Keratinocyte (primary cell): ENCODE results near the gene UNKL. TPM values are rescaled to one million over a fixed set of nuclear protein-coding genes. Genes with fewer than 3 reads are reported as not detected.

ENCODE experiments used
- DNase-seq: peaks from one replicate; pipeline ENCODE4 v3.0.0-alpha.2; 2011; ENCODE audit warnings: low read depth, missing footprints, low spot score
- FAIRE-seq: peaks from 2 replicates; lab custom pipeline; 2011; peaks lifted over from hg19 to GRCh38; lab: Jason Lieb, UNC
- H2AFZ ChIP-seq: 2 replicates; pipeline ENCODE4 v1.6.0; 2012; ENCODE audit warnings: low read length, control low read depth, inconsistent platforms; ENCODE audit not compliant: control insufficient read depth
- H3K27ac ChIP-seq: 2 replicates; pipeline ENCODE4 v1.5.1; 2011; ENCODE audit warnings: low read length; ENCODE audit not compliant: control insufficient read depth, insufficient read depth
- H3K27me3 ChIP-seq: 3 replicates; pipeline ENCODE4 v1.6.0; 2011; ENCODE audit warnings: low read length; ENCODE audit not compliant: control insufficient read depth, insufficient read depth; ENCODE audit errors: extremely low read depth
- H3K36me3 ChIP-seq, 2 experiments: 2 replicates in 1 of 2; 3 replicates in 1 of 2; pipeline ENCODE4 v1.5.1; 2011; ENCODE audit warnings: low read length in 2 of 2, mild to moderate bottlenecking in 1 of 2; ENCODE audit not compliant: control insufficient read depth in 2 of 2, insufficient read depth in 2 of 2; ENCODE audit errors: extremely low read depth in 1 of 2
- H3K4me1 ChIP-seq: 3 replicates; pipeline ENCODE4 v1.5.1; 2011; ENCODE audit warnings: low read length; ENCODE audit not compliant: control insufficient read depth, insufficient read depth; ENCODE audit errors: extremely low read depth
- H3K4me2 ChIP-seq: 3 replicates; pipeline ENCODE4 v1.6.0; 2011; ENCODE audit warnings: low read depth, low read length; ENCODE audit not compliant: control insufficient read depth, insufficient read depth; ENCODE audit errors: extremely low read depth
- H3K4me3 ChIP-seq, 3 experiments: fragments of 200-600 bp in 1 of 3; sonication (generic) in 1 of 3; 2 replicates in 2 of 3; 3 replicates in 1 of 3; pipeline ENCODE4 v1.5.1; 2011 to 2016; ENCODE audit warnings: low read length in 3 of 3, mild to moderate bottlenecking in 3 of 3, control low read depth in 2 of 3, inconsistent platforms in 1 of 3, low read depth in 1 of 3, mixed read lengths in 1 of 3, mixed run types in 1 of 3, moderate library complexity in 1 of 3; ENCODE audit not compliant: control insufficient read depth in 2 of 3, insufficient read depth in 2 of 3; ENCODE audit errors: extremely low read depth in 1 of 3
- H3K79me2 ChIP-seq: 2 replicates; pipeline ENCODE4 v1.6.0; 2012; ENCODE audit warnings: low read length; ENCODE audit not compliant: control insufficient read depth, insufficient read depth
- H3K9ac ChIP-seq: 3 replicates; pipeline ENCODE4 v1.6.0; 2011; ENCODE audit warnings: low read length; ENCODE audit not compliant: control insufficient read depth, insufficient read depth; ENCODE audit errors: extremely low read depth
- H3K9me1 ChIP-seq: 3 replicates; pipeline ENCODE4 v1.6.0; 2011; ENCODE audit warnings: low read length; ENCODE audit not compliant: control insufficient read depth, insufficient read depth; ENCODE audit errors: extremely low read depth
- H3K9me3 ChIP-seq: 2 replicates; pipeline ENCODE4 v1.5.1; 2012; ENCODE audit warnings: low read depth, low read length; ENCODE audit not compliant: control insufficient read depth
- H4K20me1 ChIP-seq: 3 replicates; pipeline ENCODE4 v1.6.0; 2011; ENCODE audit warnings: low read length; ENCODE audit not compliant: control insufficient read depth, insufficient read depth; ENCODE audit errors: extremely low read depth
- CTCF ChIP-seq, 3 experiments: IDR thresholded peaks in 1 of 3; conservative IDR thresholded peaks in 1 of 3; optimal IDR thresholded peaks in 1 of 3; 2 replicates in 2 of 3; 3 replicates in 1 of 3; pipeline versions ENCODE3 to v1.5.1; 2011; ENCODE audit warnings: low read length in 3 of 3, mild to moderate bottlenecking in 3 of 3, moderate library complexity in 2 of 3, control low read depth in 1 of 3, inconsistent platforms in 1 of 3; ENCODE audit not compliant: insufficient read depth in 2 of 3; ENCODE audit errors: extremely low read depth in 1 of 3
- EZH2 ChIP-seq: IDR thresholded peaks from one replicate; pipeline ENCODE4 v1.6.1; 2012; ENCODE audit warnings: inconsistent platforms, mild to moderate bottlenecking, low read length, moderate library complexity
- dilution Hi-C: fragments of 300-500 bp; cut with MboI; formaldehyde crosslinking; loops from one replicate; pipeline ENCODE4 v1.7.0; 2020; ENCODE audit warnings: low sequenced_read_pairs; ENCODE audit not compliant: extremely low pct_ligation_motif_present
- polyA plus RNA-seq, 5 experiments: library from polyadenylated mRNA; depleted of rRNA in 3 of 5; stranded (reverse) in 3 of 5; stranded (forward) in 1 of 5; unstranded in 1 of 5; fragments of >200 nt; gene quantifications; 1 replicate in 1 of 5; 2 replicates in 3 of 5; 3 replicates in 1 of 5; pipeline versions ENCODE4 v1.2.1 to v1.2.3, GENCODE V29; 2011 to 2012; ENCODE audit warnings: missing spikeins in 2 of 5, low read depth in 1 of 5, low replicate concordance in 1 of 5

UNKL gene
- polyA plus RNA-seq, 1 donor (not counting 4 experiments of a cell fraction or from before 2014, with no cell fraction given) = 2.3 TPM

- H3K4me1 ChIP-seq = no peaks in the 10 kb centered on the region
- FAIRE-seq (no peak), DNase-seq (no peak)
- dilution Hi-C loops = no loop called here
- no peak overlapping the region for H3K27ac ChIP-seq
- no peak overlapping the region for H2AFZ ChIP-seq
- H3K9ac ChIP-seq = no peak overlapping the region
- H3K27me3 ChIP-seq = no peaks in the 10 kb centered on the region
- H3K9me3 ChIP-seq = no peaks in the 10 kb centered on the region
- H3K36me3 ChIP-seq = no peaks in the 10 kb centered on the region
- H3K4me3 ChIP-seq = no peak overlapping the region
- H3K79me2 ChIP-seq = no peaks in the 10 kb centered on the region
- no peaks in the 10 kb centered on the region for H3K9me1 ChIP-seq
- TF ChIP-seq CTCF (optimal IDR thresholded peaks at IDR 0.05 in 1 of 3, IDR thresholded peaks at IDR 0.05 in 1 of 3, conservative IDR thresholded peaks at IDR 0.05 in 1 of 3; ENCODE audit: extremely low read depth in 1 of 3, insufficient read depth in 2 of 3, low read length in 3 of 3) (no peak), EZH2 (no peak)
- no peak overlapping the region for H3K4me2 ChIP-seq
- H4K20me1 ChIP-seq = no peaks in the 10 kb centered on the region
Measured at GRCh38 chr16:1438229-1439057, 23.9 kb upstream of the UNKL start.

DNA sequence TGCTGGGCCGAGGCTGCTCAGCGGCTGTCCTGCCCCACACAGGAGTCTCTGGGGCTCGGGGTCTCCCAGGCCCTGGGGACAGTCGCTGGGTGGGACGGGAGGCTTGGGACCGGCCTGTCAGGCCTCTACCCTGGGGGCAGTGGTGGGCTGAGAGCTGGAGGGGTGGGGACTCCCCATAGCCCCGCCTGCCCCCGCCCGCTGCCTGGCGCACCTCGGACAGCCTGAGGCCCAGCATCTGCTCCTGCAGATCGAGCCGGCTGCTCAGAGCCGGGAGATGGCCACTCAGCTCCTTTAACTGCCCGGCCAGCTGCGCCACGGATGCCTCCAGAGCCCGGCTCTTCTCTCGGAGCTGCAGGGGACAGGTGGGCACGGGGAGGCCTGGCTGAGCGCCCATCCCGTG lies 23.1 kb upstream of the UNKL start:
- H3K9me3 ChIP-seq = no peaks in the 10 kb centered on the region
- no peaks in the 10 kb centered on the region for H3K4me1 ChIP-seq
- H3K79me2 ChIP-seq = no peaks in the 10 kb centered on the region
- no peak overlapping the region for H3K9ac ChIP-seq
- H4K20me1 ChIP-seq = no peaks in the 10 kb centered on the region
- H3K9me1 ChIP-seq = no peaks in the 10 kb centered on the region
- no peaks in the 10 kb centered on the region for H3K27me3 ChIP-seq
- no peaks in the 10 kb centered on the region for H3K36me3 ChIP-seq
- TF ChIP-seq CTCF (optimal IDR thresholded peaks at IDR 0.05 in 1 of 3, IDR thresholded peaks at IDR 0.05 in 1 of 3, conservative IDR thresholded peaks at IDR 0.05 in 1 of 3; ENCODE audit: extremely low read depth in 1 of 3, insufficient read depth in 2 of 3, low read length in 3 of 3) = no peak
- no peak for TF ChIP-seq EZH2
- FAIRE-seq (no peak), DNase-seq (no peak)
- no peak overlapping the region for H3K4me2 ChIP-seq
- no peak overlapping the region for H2AFZ ChIP-seq
- H3K27ac ChIP-seq = no peak overlapping the region
- dilution Hi-C loops = no loop called here
- H3K4me3 ChIP-seq = no peak overlapping the region
